NCI-H2029 treated with DMSO at 0.1 percent for 48 hours (cell line): ENCODE results near the gene CKAP4.

Experiments used
- DNase-seq: peaks from one replicate; lab custom pipeline; 2025; lab: John Stamatoyannopoulos, UW

CKAP4 gene

GRCh38 chr12:106197906-106198623 is 49.8 kb downstream of the CKAP4 start:
- no peak for DNase-seq

GRCh38 chr12:106195621-106196027 is 52.2 kb downstream of the CKAP4 start:
- DNase-seq: no peak

- DNase-seq: no peak
Measured at GRCh38 chr12:106194351-106194750, 53.5 kb downstream of the CKAP4 start.

- no peak for DNase-seq
Measured at GRCh38 chr12:106193394-106194215, 54.2 kb downstream of the CKAP4 start.

- no peak for DNase-seq
Measured at GRCh38 chr12:106192659-106193393, 55.0 kb downstream of the CKAP4 start.

GRCh38 chr12:106190581-106190980 is 57.2 kb downstream of the CKAP4 start:
- no peak for DNase-seq

GRCh38 chr12:106189341-106189740 is 58.5 kb downstream of the CKAP4 start:
- DNase-seq: no peak

- DNase-seq: no peak
Measured at GRCh38 chr12:106188256-106188655, 59.6 kb downstream of the CKAP4 start.
